Adrenal gland (tissue), 5 donors: Measurements from ENCODE around the gene SBK2.

Source experiments
- POLR2A ChIP-seq, 2 donors: fragments of 450-650 bp; IDR thresholded peaks; one replicate each; pipeline ENCODE4 v1.6.1; 2017; ENCODE audit warnings: antibody characterized with exemption in 2 of 2, mild to moderate bottlenecking in 2 of 2, moderate library complexity in 1 of 2
- TF ChIP-seq, protein P1 (sequence below), 6 experiments: fragments of 450-650 bp in 4 of 6; fragments of 200-600 bp in 2 of 6; sonication (generic) in 1 of 6; IDR thresholded peaks; 1 replicate in 5 of 6; 2 replicates in 1 of 6; pipeline versions ENCODE4 v1.5.1 to v1.8.0; 2016 to 2021; ENCODE audit warnings: antibody characterized with exemption in 6 of 6, mild to moderate bottlenecking in 2 of 6, moderate library complexity in 1 of 6
- donor health status: DM: no; HTN: no; CAD: no.

DNA sequence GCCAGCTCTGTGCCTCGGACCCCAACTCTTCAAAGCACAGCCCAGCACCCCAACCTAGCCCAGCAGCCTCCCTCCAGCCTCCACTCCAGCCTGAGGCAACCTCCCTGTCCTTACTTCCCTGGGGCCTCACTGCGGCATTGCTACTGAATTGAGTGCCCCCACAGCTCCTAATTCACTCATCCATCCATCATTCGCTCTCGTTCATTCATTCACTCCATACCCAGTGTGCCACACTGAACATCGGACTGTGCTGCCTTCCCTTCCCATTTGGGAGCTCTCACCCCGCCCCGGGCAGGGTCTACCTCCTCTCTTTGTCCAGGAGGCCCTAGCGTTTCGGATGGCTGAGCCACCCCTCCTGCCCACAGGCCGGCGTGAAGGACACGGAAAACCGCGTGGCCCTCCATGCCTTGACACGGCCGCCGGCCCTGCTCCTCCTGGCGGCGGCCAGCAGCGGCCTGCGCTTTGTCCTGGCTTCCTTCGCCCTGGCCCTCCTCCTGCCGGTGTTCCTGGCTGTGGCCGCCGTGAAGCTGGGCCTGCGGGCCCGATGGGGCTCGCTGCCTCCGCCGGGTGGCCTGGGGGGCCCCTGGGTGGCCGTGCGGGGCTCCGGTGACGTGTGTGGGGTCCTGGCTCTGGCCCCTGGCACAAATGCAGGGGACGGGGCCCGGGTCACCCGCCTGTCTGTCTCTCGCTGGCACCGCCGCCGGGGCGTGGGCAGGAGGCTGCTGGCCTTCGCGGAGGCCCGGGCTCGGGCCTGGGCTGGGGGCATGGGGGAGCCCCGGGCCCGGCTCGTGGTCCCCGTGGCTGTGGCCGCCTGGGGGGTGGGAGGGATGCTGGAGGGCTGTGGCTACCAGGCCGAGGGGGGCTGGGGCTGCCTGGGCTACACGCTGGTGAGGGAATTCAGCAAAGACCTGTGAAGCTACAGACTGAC, 50.6 kb downstream of the SBK2 start:
- no peak for TF ChIP-seq POLR2A (IDR thresholded peaks at IDR 0.05)
- TF ChIP-seq, protein P1, sequence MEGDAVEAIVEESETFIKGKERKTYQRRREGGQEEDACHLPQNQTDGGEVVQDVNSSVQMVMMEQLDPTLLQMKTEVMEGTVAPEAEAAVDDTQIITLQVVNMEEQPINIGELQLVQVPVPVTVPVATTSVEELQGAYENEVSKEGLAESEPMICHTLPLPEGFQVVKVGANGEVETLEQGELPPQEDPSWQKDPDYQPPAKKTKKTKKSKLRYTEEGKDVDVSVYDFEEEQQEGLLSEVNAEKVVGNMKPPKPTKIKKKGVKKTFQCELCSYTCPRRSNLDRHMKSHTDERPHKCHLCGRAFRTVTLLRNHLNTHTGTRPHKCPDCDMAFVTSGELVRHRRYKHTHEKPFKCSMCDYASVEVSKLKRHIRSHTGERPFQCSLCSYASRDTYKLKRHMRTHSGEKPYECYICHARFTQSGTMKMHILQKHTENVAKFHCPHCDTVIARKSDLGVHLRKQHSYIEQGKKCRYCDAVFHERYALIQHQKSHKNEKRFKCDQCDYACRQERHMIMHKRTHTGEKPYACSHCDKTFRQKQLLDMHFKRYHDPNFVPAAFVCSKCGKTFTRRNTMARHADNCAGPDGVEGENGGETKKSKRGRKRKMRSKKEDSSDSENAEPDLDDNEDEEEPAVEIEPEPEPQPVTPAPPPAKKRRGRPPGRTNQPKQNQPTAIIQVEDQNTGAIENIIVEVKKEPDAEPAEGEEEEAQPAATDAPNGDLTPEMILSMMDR (IDR thresholded peaks at IDR 0.05): peak; percentile 8 to 41 (median 33)
